ENCODE results near the gene PRKAB2.

- TF ChIP-seq CTCF (IDR thresholded peaks at IDR 0.05; ENCODE audit: insufficient read depth, low read depth, low read length): no peak
- no peak for TF ChIP-seq EZH2 (IDR thresholded peaks at IDR 0.05; ENCODE audit: insufficient read depth, low read length)
These were observed 48.0 kb downstream of the PRKAB2 start for GRCh38 chr1:147124266-147124665.

All from astrocyte (in vitro differentiated cells and primary cell).